WTC11 (cell line): ENCODE data around the gene MASP1. TPM values are rescaled to one million over a fixed set of nuclear protein-coding genes. Genes with fewer than 3 reads are reported as not detected.

Experiments
- ATAC-seq: fragments of 200-7000 bp; cut with Tn5 transposase; 2 replicates; pipeline ENCODE4 v1.10.0; 2021; ENCODE audit warnings: mild to moderate bottlenecking, moderate library complexity
- Bru-seq: library from RNA; stranded (reverse); fragments of 400-500 nt; gene quantifications from one replicate; lab custom pipeline; 2021; lab: Mats Ljungman, UMichigan
- CTCF ChIA-PET: fragments of 300-600 bp; sonication (Branson Sonifier 250); formaldehyde crosslinking; loops from one replicate; lab custom pipeline; 2021; ENCODE audit warnings: antibody characterized with exemption; lab: Charles Lee
- POLR2A ChIA-PET: fragments of 350-600 bp; sonication (Branson Sonifier 250); formaldehyde crosslinking; loops from one replicate; lab custom pipeline; 2021; ENCODE audit warnings: antibody characterized with exemption; lab: Charles Lee
- DNase-seq: peaks from one replicate; pipeline ENCODE4 v3.0.0; 2021; ENCODE audit warnings: low spot score
- H3K27ac Mint-ChIP-seq: 2 replicates; pipeline ENCODE4 v1.8.0; 2021; ENCODE audit warnings: mixed read lengths
- H3K27me3 Mint-ChIP-seq: 2 replicates; pipeline ENCODE4 v1.8.0; 2021; ENCODE audit warnings: low read depth, mild to moderate bottlenecking, moderate library complexity, mixed read lengths
- H3K36me3 Mint-ChIP-seq: 2 replicates; pipeline ENCODE4 v1.8.0; 2021; ENCODE audit warnings: mixed read lengths
- H3K4me1 Mint-ChIP-seq: 2 replicates; pipeline ENCODE4 v1.8.0; 2022; ENCODE audit warnings: mixed read lengths
- H3K4me3 Mint-ChIP-seq: 2 replicates; pipeline ENCODE4 v1.8.0; 2021; ENCODE audit warnings: mild to moderate bottlenecking, moderate library complexity, mixed read lengths
- H3K9me3 Mint-ChIP-seq: 2 replicates; pipeline ENCODE4 v1.8.0; 2021; ENCODE audit warnings: mixed read lengths
- ARID4B ChIP-seq: sonication (generic); formaldehyde crosslinking; IDR thresholded peaks from 2 replicates; pipeline ENCODE4 v1.8.0; 2023; ENCODE audit warnings: missing genetic modification reagents, mild to moderate bottlenecking, borderline replicate concordance
- CREM ChIP-seq: sonication (generic); formaldehyde crosslinking; IDR thresholded peaks from 2 replicates; pipeline ENCODE4 v1.8.1; 2022; ENCODE audit warnings: mild to moderate bottlenecking, missing genetic modification reagents, moderate library complexity
- E2F1 ChIP-seq: sonication (generic); formaldehyde crosslinking; IDR thresholded peaks from 2 replicates; pipeline ENCODE4 v1.8.0; 2022; ENCODE audit warnings: mild to moderate bottlenecking, missing genetic modification reagents
- ESRRA ChIP-seq: sonication (generic); formaldehyde crosslinking; IDR thresholded peaks from 2 replicates; pipeline ENCODE4 v1.8.1; 2022; ENCODE audit warnings: mild to moderate bottlenecking, missing genetic modification reagents, borderline replicate concordance
- FOXP1 ChIP-seq: sonication (generic); formaldehyde crosslinking; IDR thresholded peaks from 2 replicates; pipeline ENCODE4 v1.8.0; 2022; ENCODE audit warnings: missing genetic modification reagents, mild to moderate bottlenecking, moderate library complexity, borderline replicate concordance
- GABPB1 ChIP-seq: sonication (generic); formaldehyde crosslinking; IDR thresholded peaks from 2 replicates; pipeline ENCODE4 v1.8.1; 2023; ENCODE audit warnings: mild to moderate bottlenecking, missing genetic modification reagents
- GRHL2 ChIP-seq: fragments of 250-450 bp; sonication (Bioruptor Pico); IDR thresholded peaks from 2 replicates; pipeline ENCODE4 v1.8.0; 2022; ENCODE audit warnings: mild to moderate bottlenecking, moderate library complexity; ENCODE audit not compliant: insufficient replicate concordance, severe bottlenecking
- HMGXB4 ChIP-seq: sonication (generic); formaldehyde crosslinking; IDR thresholded peaks from 2 replicates; pipeline ENCODE4 v1.8.1; 2023; ENCODE audit warnings: mild to moderate bottlenecking, moderate library complexity, missing genetic modification reagents
- IRF1 ChIP-seq: sonication (generic); formaldehyde crosslinking; IDR thresholded peaks from 2 replicates; pipeline ENCODE4 v1.8.0; 2023; ENCODE audit warnings: missing genetic modification reagents
- KAT7 ChIP-seq: sonication (generic); formaldehyde crosslinking; IDR thresholded peaks from 2 replicates; pipeline ENCODE4 v1.8.1; 2023; ENCODE audit warnings: missing genetic modification reagents, mild to moderate bottlenecking, borderline replicate concordance
- MAX ChIP-seq: sonication (generic); formaldehyde crosslinking; IDR thresholded peaks from 2 replicates; pipeline ENCODE4 v1.8.0; 2022; ENCODE audit warnings: mild to moderate bottlenecking, missing genetic modification reagents
- MYBL2 ChIP-seq: sonication (generic); formaldehyde crosslinking; IDR thresholded peaks from 2 replicates; pipeline ENCODE4 v1.8.1; 2023; ENCODE audit warnings: mild to moderate bottlenecking, moderate library complexity, missing genetic modification reagents
- PRDM15 ChIP-seq: sonication (generic); formaldehyde crosslinking; IDR thresholded peaks from 2 replicates; pipeline ENCODE4 v1.8.0; 2022; ENCODE audit warnings: missing genetic modification reagents
- USF2 ChIP-seq: sonication (generic); formaldehyde crosslinking; IDR thresholded peaks from 2 replicates; pipeline ENCODE4 v1.8.1; 2023; ENCODE audit warnings: mild to moderate bottlenecking, missing genetic modification reagents, moderate library complexity
- ZBTB21 ChIP-seq: sonication (generic); formaldehyde crosslinking; IDR thresholded peaks from 2 replicates; pipeline ENCODE4 v1.8.1; 2023; ENCODE audit warnings: mild to moderate bottlenecking, missing genetic modification reagents, borderline replicate concordance
- ZNF121 ChIP-seq: sonication (generic); formaldehyde crosslinking; IDR thresholded peaks from 2 replicates; pipeline ENCODE4 v1.8.0; 2023; ENCODE audit warnings: missing genetic modification reagents
- ZNF416 ChIP-seq: fragments of 250-450 bp; sonication (Bioruptor Pico); IDR thresholded peaks from 2 replicates; pipeline ENCODE4 v1.9.0; 2021; ENCODE audit warnings: mild to moderate bottlenecking, inconsistent platforms
- ZNF423 ChIP-seq: fragments of 250-450 bp; sonication (Bioruptor Pico); IDR thresholded peaks from 2 replicates; pipeline ENCODE4 v2.1.2; 2022; ENCODE audit warnings: mild to moderate bottlenecking, moderate library complexity
- long read RNA-seq, 3 experiments: library from RNA in 1 of 3; library from capped mRNA in 1 of 3; library from polyadenylated mRNA in 1 of 3; unstranded in 2 of 3; stranded (forward) in 1 of 3; transcript quantifications; one replicate each; pipeline ENCODE4 v2.0.0, GENCODE V29; 2021
- total RNA-seq: library from RNA; stranded (reverse); gene quantifications from 3 replicates; pipeline ENCODE4 v1.2.3, GENCODE V29; 2021

MASP1 gene
- total RNA-seq (2.2 to 3.5 TPM (median 3.1 TPM) in 3 replicates), Bru-seq, nascent RNA (percentile 33 among the genes with signal in this experiment)
- long read RNA-seq, experiment 1, full-length matches to known transcripts, result 5 of 9 reads
- long read RNA-seq, experiment 1, partial matches to known transcripts, result 0 of 9 reads
- long read RNA-seq, experiment 1, other reads (novel, unspliced or antisense), result 4 of 9 reads
- long read RNA-seq, experiment 2, full-length matches to known transcripts, result 1 of 3 reads
- long read RNA-seq, experiment 2, partial matches to known transcripts, result 0 of 3 reads
- long read RNA-seq, experiment 2, other reads (novel, unspliced or antisense), result 2 of 3 reads
- long read RNA-seq, experiment 3, partial matches to known transcripts, result 1 of 3 reads
- long read RNA-seq, experiment 3, other reads (novel, unspliced or antisense), result 1 of 3 reads

- Mint-ChIP-seq H3K27me3 (peaks cover 7% of the 10 kb centered on the region), H3K4me3 (peak within 1 kb of the TSS; percentile 78), H3K9me3 (no peaks in the 10 kb centered on the region), H3K27ac (peak within 1 kb of the TSS; percentile 48; the same call in 1 of the 2 replicates), H3K36me3 (no peaks in the 10 kb centered on the region), H3K4me1 (peaks cover 64% of the 10 kb centered on the region)
- DNase-seq (peak; percentile 31), ATAC-seq (peak; percentile 79)
- 0 out of 2 replicates have a peak, but pooled peaks have one; percentile 9 for TF ChIP-seq GABPB1 (CRISPR knock-in tag)
- 0 out of 2 replicates have a peak, but pooled peaks have one; percentile 24 for TF ChIP-seq ARID4B (CRISPR knock-in tag)
- no peak for TF ChIP-seq GRHL2 (CRISPR knock-in tag)
- TF ChIP-seq MAX (CRISPR knock-in tag), result peak; percentile 59; the same call in 1 of the 2 replicates
- ChIA-PET POLR2A (no interaction called here), CTCF (interaction anchor here (0.8 to 1.8 kb wide), 8 partner anchors 13 to 388 kb away, joined by 3 to 8 read pairs (median 4); partner anchors contain the start of gene RPL39L)
Observed at GRCh38 chr3:187291512-187292132, at the start of gene MASP1. Gene MASP1, minus strand, starts transcription at chr3:187291737. Its CDS starts 105 bp downstream, at chr3:187291632.

- no peak for TF ChIP-seq MYBL2
- TF ChIP-seq ZBTB21 (CRISPR knock-in tag), result no peak
- TF ChIP-seq PRDM15 (CRISPR knock-in tag), result no peak
- TF ChIP-seq FOXP1 (CRISPR knock-in tag), result no peak
- TF ChIP-seq USF2 (CRISPR knock-in tag), result no peak
- TF ChIP-seq ZNF423 (CRISPR knock-in tag), result no peak
- no peak for TF ChIP-seq HMGXB4 (CRISPR knock-in tag)
- no peak for TF ChIP-seq CREM
- no peak for TF ChIP-seq GRHL2 (CRISPR knock-in tag)
- TF ChIP-seq IRF1 (CRISPR knock-in tag), result no peak
- TF ChIP-seq ZNF121 (CRISPR knock-in tag), result no peak
- no peak for TF ChIP-seq E2F1 (CRISPR knock-in tag)
- TF ChIP-seq KAT7, result no peak
- TF ChIP-seq ZNF416 (CRISPR knock-in tag), result no peak
- no peak for TF ChIP-seq ESRRA (CRISPR knock-in tag)
- Mint-ChIP-seq H3K36me3 (no peaks in the 10 kb centered on the region), H3K9me3 (no peaks in the 10 kb centered on the region), H3K4me3 (no peak overlapping the region), H3K27me3 (no peaks in the 10 kb centered on the region), H3K4me1 (peaks cover 19% of the 10 kb centered on the region), H3K27ac (no peak overlapping the region)
- ChIA-PET CTCF (interaction anchor here (1.1 kb wide), 1 partner anchor 20 kb away, joined by 4 read pairs; no protein-coding TSS in a partner anchor), POLR2A (no interaction called here)
- no peak for DNase-seq
- ATAC-seq, result no peak
Observed at GRCh38 chr3:187340578-187340977, 49.0 kb upstream of the MASP1 start.
